PC-3 (cell line): Measurements from ENCODE around the gene ADAMTSL1. TPM values are rescaled to one million over a fixed set of nuclear protein-coding genes. Genes with fewer than 3 reads are reported as not detected.

Experiments
- ATAC-seq: fragments of 200-7000 bp; cut with Tn5 transposase; 2 replicates; pipeline ENCODE4 v1.9.1; 2020; ENCODE audit warnings: mild to moderate bottlenecking, moderate library complexity
- BruUV-seq: library from RNA; stranded (reverse); fragments of 400-500 nt; replicated peaks from 2 replicates; lab custom pipeline; 2021; lab: Mats Ljungman, UMichigan
- CTCF ChIA-PET: fragments of 300-600 bp; sonication (Branson Sonifier 250); formaldehyde crosslinking; loops from one replicate; lab custom pipeline; 2022; ENCODE audit warnings: antibody characterized with exemption; lab: Charles Lee
- POLR2A ChIA-PET: fragments of 300-600 bp; sonication (Branson Sonifier 250); formaldehyde crosslinking; loops from one replicate; lab custom pipeline; 2022; ENCODE audit warnings: antibody characterized with exemption; ENCODE audit not compliant: unreplicated experiment; lab: Charles Lee
- DNase-seq: peaks from one replicate; pipeline ENCODE4 v3.0.0-alpha.2; 2015
- H2AFZ ChIP-seq: fragments of 300-600 bp; sonication (generic); 2 replicates; pipeline ENCODE4 v1.6.0; 2016; ENCODE audit warnings: antibody characterized with exemption, low read length
- H3F3A ChIP-seq: fragments of 300-600 bp; sonication (generic); one replicate; pipeline ENCODE4 v1.6.0; 2017; ENCODE audit warnings: antibody characterized with exemption, low read length, control low read depth, mild to moderate bottlenecking; ENCODE audit not compliant: unreplicated experiment
- H3K27ac ChIP-seq: fragments of 300-600 bp; sonication (generic); 2 replicates; pipeline ENCODE4 v1.5.1; 2016; ENCODE audit warnings: mild to moderate bottlenecking, low read length
- H3K27me3 ChIP-seq: fragments of 300-600 bp; sonication (generic); 2 replicates; pipeline ENCODE4 v1.6.1; 2016; ENCODE audit warnings: low read length, mixed read lengths
- H3K36me3 ChIP-seq: fragments of 300-600 bp; sonication (generic); 2 replicates; pipeline ENCODE4 v1.6.1; 2016; ENCODE audit warnings: low read depth, mixed run types, low read length, mixed read lengths
- H3K4me1 ChIP-seq: fragments of 300-600 bp; sonication (generic); 2 replicates; pipeline ENCODE4 v1.5.1; 2016; ENCODE audit warnings: low read length; ENCODE audit not compliant: insufficient read depth
- H3K4me2 ChIP-seq: fragments of 300-600 bp; sonication (generic); 2 replicates; pipeline ENCODE4 v1.6.0; 2016; ENCODE audit warnings: low read length
- H3K4me3 ChIP-seq: fragments of 300-600 bp; sonication (generic); 2 replicates; pipeline ENCODE4 v1.5.1; 2016; ENCODE audit warnings: mild to moderate bottlenecking, low read length, mixed read lengths
- H3K79me2 ChIP-seq: fragments of 300-600 bp; sonication (generic); 2 replicates; pipeline ENCODE4 v1.6.1; 2017; ENCODE audit warnings: low read length, mixed read lengths
- H3K9ac ChIP-seq: fragments of 300-600 bp; sonication (generic); 2 replicates; pipeline ENCODE4 v1.6.0; 2016; ENCODE audit warnings: mild to moderate bottlenecking, low read length
- H3K9me2 ChIP-seq: fragments of 300-600 bp; sonication (generic); replicated peaks from 2 replicates; pipeline ENCODE4 v1.6.1; 2016; ENCODE audit warnings: mixed run types, low read length, mixed read lengths
- H3K9me3 ChIP-seq: fragments of 300-600 bp; sonication (generic); 2 replicates; pipeline ENCODE4 v1.6.1; 2016; ENCODE audit warnings: low read length, mixed read lengths
- H4K20me1 ChIP-seq: fragments of 300-600 bp; sonication (generic); 2 replicates; pipeline ENCODE4 v1.6.1; 2016; ENCODE audit warnings: low read length, mixed read lengths
- CTCF ChIP-seq: fragments of 300-600 bp; sonication (generic); conservative IDR thresholded peaks from 2 replicates; pipeline ENCODE4 v1.5.1; 2017; ENCODE audit warnings: antibody characterized with exemption, low read depth, mild to moderate bottlenecking, low read length
- EZH2 ChIP-seq: fragments of 300-600 bp; sonication (generic); IDR thresholded peaks from one replicate; pipeline ENCODE4 v1.6.1; 2017; ENCODE audit warnings: antibody characterized with exemption, mild to moderate bottlenecking, low read length; ENCODE audit not compliant: unreplicated experiment
- EZH2phosphoT487 ChIP-seq: fragments of 300-600 bp; sonication (generic); IDR thresholded peaks from 2 replicates; pipeline ENCODE4 v1.6.1; 2018; ENCODE audit warnings: mild to moderate bottlenecking, antibody characterized with exemption, low read length, borderline replicate concordance
- intact Hi-C: fragments of 100-400 bp; cut with micrococcal nuclease; formaldehyde crosslinking; loops from 2 replicates; pipeline ENCODE4 v1.9.0; 2023
- total RNA-seq: library from RNA; depleted of rRNA; stranded (reverse); fragments of >200 nt; gene quantifications from 2 replicates; pipeline ENCODE4 v1.2.3, GENCODE V29; 2014

ADAMTSL1 gene
- total RNA-seq, 1 experiment from 2014 or later, result 0.26 TPM

DNA sequence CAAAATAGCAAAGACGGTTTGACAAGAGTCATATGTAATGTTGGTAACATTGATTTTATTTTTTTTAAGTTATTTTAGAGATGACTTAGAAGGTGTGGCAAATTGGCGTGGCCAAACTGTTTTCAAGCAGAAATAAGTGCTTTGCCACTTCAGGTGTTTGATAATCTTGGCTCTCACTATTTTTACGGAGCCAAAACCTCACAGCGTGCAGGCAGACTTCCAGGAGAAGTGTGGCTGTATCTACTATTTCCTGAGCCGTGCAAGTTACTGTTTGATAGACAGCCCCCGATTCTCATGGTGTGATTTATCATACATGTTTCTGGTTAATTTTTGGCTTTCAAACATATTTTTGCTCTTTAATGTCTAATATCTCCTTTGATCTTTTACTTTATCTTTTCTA lies 269.5 kb downstream of the ADAMTSL1 start:
- intact Hi-C loops, result no loop called here
- Histone ChIP-seq H3K27ac (no peak overlapping the region), H3K4me3 (no peak overlapping the region), H3K9me3 (no peaks in the 10 kb centered on the region), H3K36me3 (no peaks in the 10 kb centered on the region), H3K9me2 (no peaks in the 10 kb centered on the region), H3K79me2 (no peaks in the 10 kb centered on the region), H3K27me3 (no peaks in the 10 kb centered on the region), H3K4me2 (no peak overlapping the region), H2AFZ (no peak overlapping the region), H3F3A (no peaks in the 10 kb centered on the region), H3K4me1 (no peaks in the 10 kb centered on the region), H4K20me1 (no peaks in the 10 kb centered on the region), H3K9ac (no peak overlapping the region)
- CTCF ChIA-PET, result no interaction called here
- no TSS peak for BruUV-seq
- TF ChIP-seq CTCF (no peak), EZH2 (no peak), EZH2phosphoT487 (no peak)
- POLR2A ChIA-PET, result no interaction called here
- DNase-seq (no peak), ATAC-seq (no peak)

GRCh38 chr9:18743971-18744370 lies 270.0 kb downstream of the ADAMTSL1 start:
- Histone ChIP-seq H3F3A (no peaks in the 10 kb centered on the region), H3K27me3 (no peaks in the 10 kb centered on the region), H3K79me2 (no peaks in the 10 kb centered on the region), H3K9ac (no peak overlapping the region), H3K9me3 (no peaks in the 10 kb centered on the region), H3K4me2 (no peak overlapping the region), H2AFZ (no peak overlapping the region), H4K20me1 (no peaks in the 10 kb centered on the region), H3K4me1 (no peaks in the 10 kb centered on the region), H3K36me3 (no peaks in the 10 kb centered on the region), H3K9me2 (no peaks in the 10 kb centered on the region), H3K27ac (no peak overlapping the region), H3K4me3 (no peak overlapping the region)
- intact Hi-C loops, result no loop called here
- no TSS peak for BruUV-seq
- DNase-seq, result no peak
- no peak for TF ChIP-seq CTCF
- no peak for TF ChIP-seq EZH2
- no peak for TF ChIP-seq EZH2phosphoT487
- POLR2A ChIA-PET, result no interaction called here
- CTCF ChIA-PET, result no interaction called here
- no peak for ATAC-seq

DNA sequence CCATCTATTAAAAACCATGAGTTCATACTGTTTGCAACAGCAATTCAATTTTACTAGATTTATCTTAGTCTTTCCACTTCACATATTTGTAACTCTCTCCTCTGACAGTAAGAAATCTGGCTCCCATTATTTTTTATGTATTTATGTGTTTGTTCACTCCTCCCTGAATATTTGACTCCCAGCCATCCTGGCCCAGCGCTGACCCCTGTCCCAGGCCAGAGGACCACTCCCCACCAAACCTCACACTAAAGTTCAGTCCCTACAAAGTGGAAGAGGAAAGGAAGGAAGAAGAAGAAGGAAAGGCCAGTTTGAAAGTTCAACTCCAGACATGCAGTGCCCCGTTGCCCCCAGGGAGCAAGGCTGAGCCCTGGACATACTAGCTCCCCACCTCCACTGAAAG lies 271.8 kb downstream of the ADAMTSL1 start:
- no peak overlapping the region for H3K4me3 ChIP-seq
- no TSS peak for BruUV-seq
- no peak overlapping the region for H3K4me2 ChIP-seq
- H4K20me1 ChIP-seq, result no peaks in the 10 kb centered on the region
- H3F3A ChIP-seq, result no peaks in the 10 kb centered on the region
- intact Hi-C loops, result no loop called here
- H3K36me3 ChIP-seq, result no peaks in the 10 kb centered on the region
- TF ChIP-seq EZH2 (no peak), EZH2phosphoT487 (no peak), CTCF (no peak)
- no peaks in the 10 kb centered on the region for H3K9me3 ChIP-seq
- H3K9ac ChIP-seq, result no peak overlapping the region
- H3K79me2 ChIP-seq, result no peaks in the 10 kb centered on the region
- H3K27ac ChIP-seq, result no peak overlapping the region
- CTCF ChIA-PET, result no interaction called here
- no peaks in the 10 kb centered on the region for H3K9me2 ChIP-seq
- DNase-seq, result no peak
- ATAC-seq, result no peak
- POLR2A ChIA-PET, result no interaction called here
- H3K4me1 ChIP-seq, result no peaks in the 10 kb centered on the region
- H2AFZ ChIP-seq, result no peak overlapping the region
- no peaks in the 10 kb centered on the region for H3K27me3 ChIP-seq
